GM19023 (cell line): Measurements from ENCODE around the gene ARL8B.

Experiments
- ATAC-seq: cut with Tn5 transposase; IDR thresholded peaks from one replicate; pipeline ENCODE4 v1.9.1; 2021; ENCODE audit warnings: mild to moderate bottlenecking, moderate library complexity; ENCODE audit not compliant: unreplicated experiment

The ARL8B gene

GRCh38 chr3:5185093-5185673 lies 63.1 kb downstream of the ARL8B start:
- no peak for ATAC-seq

GRCh38 chr3:5186089-5186857 lies 64.2 kb downstream of the ARL8B start:
- ATAC-seq: no peak

GRCh38 chr3:5186858-5187155 lies 64.7 kb downstream of the ARL8B start:
- no peak for ATAC-seq

GRCh38 chr3:5187156-5187919 lies 65.2 kb downstream of the ARL8B start, which contains the start of gene EDEM1:
EDEM1 (plus strand) TSS chr3:5187707; CDS start chr3:5187806, 99 bp downstream.
- peak; percentile 83 for ATAC-seq

GRCh38 chr3:5187920-5188418 lies 65.9 kb downstream of the ARL8B start:
- ATAC-seq: peak; percentile 19

GRCh38 chr3:5188419-5189221 lies 66.5 kb downstream of the ARL8B start:
- no peak for ATAC-seq

GRCh38 chr3:5190147-5190791 lies 68.2 kb downstream of the ARL8B start:
- ATAC-seq: no peak

- no peak for ATAC-seq
These were observed 69.6 kb downstream of the ARL8B start for GRCh38 chr3:5191555-5192304.

GRCh38 chr3:5192571-5193365 lies 70.7 kb downstream of the ARL8B start:
- no peak for ATAC-seq

GRCh38 chr3:5194341-5194740 lies 72.2 kb downstream of the ARL8B start:
- ATAC-seq: no peak

- peak; percentile 27 for ATAC-seq
These were observed 72.9 kb downstream of the ARL8B start for GRCh38 chr3:5194801-5195509.

GRCh38 chr3:5195605-5196004 lies 73.5 kb downstream of the ARL8B start:
- no peak for ATAC-seq

- no peak for ATAC-seq
These were observed 74.9 kb downstream of the ARL8B start for GRCh38 chr3:5197022-5197421.

GRCh38 chr3:5197470-5198312 lies 75.6 kb downstream of the ARL8B start:
- ATAC-seq: peak; percentile 82

GRCh38 chr3:5198313-5198677 lies 76.2 kb downstream of the ARL8B start:
- ATAC-seq: no peak

- ATAC-seq: peak; percentile 26
These were observed 77.1 kb downstream of the ARL8B start for GRCh38 chr3:5198986-5199731.

- no peak for ATAC-seq
These were observed 79.4 kb downstream of the ARL8B start for GRCh38 chr3:5201536-5201935.
